GM12892 (cell line): ENCODE data around the gene ZFHX3.

Experiments used
- POLR2A ChIP-seq: IDR thresholded peaks from 2 replicates; pipeline ENCODE4 v1.6.1; 2011; ENCODE audit warnings: low read depth, low read length, control low read depth
- POLR2AphosphoS5 ChIP-seq: IDR thresholded peaks from 2 replicates; pipeline ENCODE4 v1.6.1; 2011; ENCODE audit warnings: low read depth, low read length, control low read depth
- TAF1 ChIP-seq: IDR thresholded peaks from 2 replicates; pipeline ENCODE4 v1.6.1; 2011; ENCODE audit warnings: low read depth, mild to moderate bottlenecking, control low read depth, low read length, borderline replicate concordance

DNA sequence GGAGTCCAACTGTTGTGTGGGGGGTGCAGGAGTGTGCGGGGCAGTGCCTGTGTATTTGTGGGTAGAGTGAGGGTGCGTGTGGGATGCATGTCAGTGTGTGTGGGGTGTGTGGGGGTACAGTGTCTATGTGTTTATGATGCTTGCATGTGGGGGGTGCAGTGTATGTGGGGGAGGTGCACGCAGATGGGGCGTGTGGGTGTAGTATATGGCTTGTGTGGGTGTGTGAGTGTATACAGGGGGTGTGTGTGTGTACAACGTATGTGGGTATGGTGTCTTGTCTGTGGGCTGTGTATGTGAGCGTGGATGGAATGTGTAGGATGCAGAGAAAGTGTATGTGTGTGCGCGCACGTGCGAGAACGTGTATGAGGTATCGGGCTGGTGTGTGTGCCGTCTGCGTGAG is 160.4 kb downstream of the ZFHX3 start:
- TF ChIP-seq TAF1 (no peak), POLR2A (no peak), POLR2AphosphoS5 (no peak)
